GM19452 (cell line): ENCODE results near the gene HMMR.
"Not testable (repeated sequence)": the region's sequence is repeated elsewhere in the genome, so short reads cannot be mapped to it uniquely, and the experiment has no call there.

ENCODE experiments used
- ATAC-seq: cut with Tn5 transposase; IDR thresholded peaks from one replicate; pipeline ENCODE4 v1.9.1; 2021; ENCODE audit not compliant: unreplicated experiment

Gene HMMR

GRCh38 chr5:163460562-163461171 is at the start of gene HMMR:
Gene HMMR (plus strand): TSS chr5:163460632. CDS start chr5:163460693, 61 bp downstream.
- no peak for ATAC-seq

- ATAC-seq, result not testable (repeated sequence)
Measured at GRCh38 chr5:163415673-163416072, 44.8 kb upstream of the HMMR start.

DNA sequence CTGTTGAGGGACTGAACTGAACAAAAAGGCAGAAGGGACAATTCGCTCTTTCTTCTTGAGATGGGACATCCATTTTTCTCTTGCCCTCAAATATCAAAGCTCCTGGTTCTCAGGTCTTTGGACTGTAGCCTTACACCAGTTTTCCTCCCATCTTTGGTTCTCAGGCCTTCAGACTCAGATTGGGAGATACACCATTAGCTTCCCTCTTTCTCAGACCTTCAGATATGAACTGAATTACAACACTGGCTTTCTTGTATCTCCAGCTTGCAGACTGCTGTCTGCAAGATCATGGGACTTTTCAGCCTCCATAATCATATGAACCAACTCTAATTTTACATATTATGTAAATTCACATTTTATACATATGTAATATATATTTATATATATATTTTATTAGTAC is 35.6 kb upstream of the HMMR start:
- no peak for ATAC-seq

GRCh38 chr5:163426128-163426527 is 34.3 kb upstream of the HMMR start:
- not testable (repeated sequence) for ATAC-seq

DNA sequence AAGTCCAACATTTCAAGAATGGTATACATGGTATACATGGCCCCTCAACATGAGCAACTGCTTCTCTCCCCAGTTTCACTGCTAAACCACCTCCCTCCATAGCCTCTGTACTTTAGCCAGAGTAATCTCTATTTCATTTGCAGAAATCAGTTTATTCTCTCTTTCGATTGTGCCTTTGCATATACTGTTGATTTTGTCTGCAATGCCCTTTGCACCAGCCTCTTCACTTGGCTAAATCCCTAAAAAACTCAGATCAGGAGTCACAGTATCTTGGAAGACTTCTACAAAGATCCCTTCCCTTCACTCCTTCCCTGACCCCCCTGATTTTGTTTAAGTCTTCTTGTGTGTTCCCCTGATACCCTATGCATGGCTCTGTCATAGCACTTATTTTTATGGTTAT is 27.9 kb upstream of the HMMR start:
- ATAC-seq, result no peak

DNA sequence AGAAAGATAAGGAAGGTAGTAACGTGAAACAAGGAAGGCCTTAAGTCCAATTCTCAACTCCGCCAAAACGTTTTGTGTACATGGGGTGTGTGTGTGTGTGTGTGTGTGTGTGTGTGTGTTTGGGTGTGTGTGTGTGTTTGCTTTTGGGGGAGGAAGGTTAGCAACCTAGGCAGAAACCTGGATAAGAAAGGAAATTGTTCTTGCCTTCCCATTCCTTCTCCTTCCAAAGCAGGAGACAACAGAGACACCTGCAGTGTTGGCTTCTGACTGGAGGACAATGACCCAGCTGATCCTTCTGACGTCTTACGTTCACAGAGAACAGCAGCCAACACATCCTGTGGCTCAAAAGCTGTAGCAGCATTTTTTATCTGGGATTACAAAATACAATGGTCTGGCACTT is 27.2 kb upstream of the HMMR start:
- no peak for ATAC-seq

- ATAC-seq, result no peak
Measured at GRCh38 chr5:163434401-163434866, 26.0 kb upstream of the HMMR start.

GRCh38 chr5:163436515-163436914 is 23.9 kb upstream of the HMMR start:
- no peak for ATAC-seq

DNA sequence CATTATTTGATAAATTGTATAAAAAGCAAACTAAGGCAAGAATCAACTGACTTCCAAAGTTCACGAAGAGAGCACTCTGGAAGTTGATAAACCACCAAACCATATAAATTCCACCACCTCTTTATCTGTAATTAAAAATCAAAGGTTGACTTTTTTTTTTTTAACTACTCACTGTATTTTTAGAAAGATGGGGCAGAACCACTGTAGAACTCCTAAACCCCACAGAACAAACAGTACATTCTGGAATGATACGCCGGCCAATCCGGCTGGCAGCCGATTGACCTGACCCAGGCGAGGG is 23.5 kb upstream of the HMMR start:
- ATAC-seq, result no peak

DNA sequence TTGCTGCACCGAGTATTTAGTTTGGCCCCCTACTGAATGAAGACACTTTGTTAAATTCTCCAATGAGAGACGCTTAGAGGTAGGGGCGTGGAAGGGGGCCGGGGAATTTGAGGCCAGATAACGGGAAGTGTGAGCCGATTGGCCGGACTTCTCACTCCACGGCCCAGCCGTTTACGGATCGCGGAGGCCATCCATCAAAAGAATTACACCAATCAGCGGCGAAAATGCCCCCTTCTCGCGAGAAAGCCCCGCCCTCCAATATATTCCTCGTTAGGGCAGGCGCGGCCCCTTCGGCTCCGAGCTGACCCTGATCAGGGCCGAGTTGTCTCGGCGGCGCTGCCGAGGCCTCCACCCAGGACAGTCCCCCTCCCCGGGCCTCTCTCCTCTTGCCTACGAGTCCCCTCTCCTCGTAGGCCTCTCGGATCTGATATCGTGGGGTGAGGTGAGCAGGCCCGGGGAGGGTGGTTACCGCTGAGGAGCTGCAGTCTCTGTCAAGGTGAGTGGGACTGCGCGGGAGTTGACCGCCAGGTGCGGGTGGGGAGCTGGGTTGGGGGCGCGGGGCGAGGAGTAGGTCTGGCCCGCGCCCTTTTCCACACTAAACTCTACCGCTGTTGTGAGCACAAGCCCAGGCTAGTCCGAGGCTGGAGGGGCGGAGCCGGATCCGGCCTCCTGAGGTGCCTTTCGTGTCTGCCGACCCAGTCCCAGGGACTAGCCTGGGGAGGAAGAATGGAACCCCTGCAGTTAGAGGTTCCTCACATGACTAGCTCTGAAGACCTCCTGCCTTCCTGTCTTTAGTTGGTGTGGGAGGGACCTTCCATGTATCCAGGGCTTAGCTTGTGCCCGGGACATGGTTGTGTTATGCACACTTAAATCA is 22.9 kb upstream of the HMMR start, which contains the start of gene CCNG1:
Gene CCNG1 (plus strand): TSS at position 287 of the 874 bp plus-strand sequence. CDS start 1,662 bp downstream, outside the sequence.
- peak; percentile 91 for ATAC-seq

GRCh38 chr5:163439092-163439425 is 21.4 kb upstream of the HMMR start:
- no peak for ATAC-seq

GRCh38 chr5:163440954-163441353 is 19.5 kb upstream of the HMMR start:
- ATAC-seq, result no peak

- ATAC-seq, result no peak
Measured at GRCh38 chr5:163444526-163444925, 15.9 kb upstream of the HMMR start.

GRCh38 chr5:163445345-163445744 is 15.1 kb upstream of the HMMR start:
- ATAC-seq, result no peak

GRCh38 chr5:163447191-163447590 is 13.2 kb upstream of the HMMR start:
- ATAC-seq, result no peak

DNA sequence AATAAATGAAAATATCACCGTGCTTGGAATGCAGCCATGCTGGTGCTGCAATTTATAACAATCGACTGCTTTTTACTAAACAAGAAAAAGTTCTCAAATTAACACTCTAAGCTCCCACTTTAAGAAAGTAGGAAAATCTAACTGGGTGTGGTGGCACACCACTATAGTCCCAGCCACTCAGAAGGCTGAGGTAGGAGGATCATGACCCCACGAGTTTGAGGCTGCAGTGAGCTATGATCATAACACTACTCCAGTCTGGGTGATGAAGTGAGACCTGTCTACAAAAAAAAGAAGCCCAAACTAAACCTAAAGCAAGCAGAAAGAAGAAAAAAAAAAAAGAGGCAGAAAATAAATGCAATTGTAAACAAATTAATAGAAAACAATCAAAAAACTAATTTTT is 12.6 kb upstream of the HMMR start:
- ATAC-seq, result no peak

DNA sequence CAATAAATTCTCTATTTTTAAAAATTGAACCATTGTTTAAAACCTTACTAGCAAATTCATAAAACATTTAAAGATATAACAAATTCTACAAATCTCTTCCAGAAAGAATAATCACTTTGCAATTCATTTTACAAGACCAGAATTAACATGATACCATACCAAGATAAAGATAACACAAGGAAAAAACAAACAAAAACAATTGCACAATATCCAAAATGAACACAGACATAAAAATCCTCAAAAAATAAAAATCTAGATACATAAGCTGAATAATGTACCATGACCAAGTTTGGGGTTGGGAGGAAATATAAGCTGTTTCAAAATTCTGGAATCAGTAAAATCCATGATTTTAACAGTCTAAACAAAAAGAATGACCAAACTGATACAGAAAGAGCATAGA is 11.9 kb upstream of the HMMR start:
- ATAC-seq, result no peak

DNA sequence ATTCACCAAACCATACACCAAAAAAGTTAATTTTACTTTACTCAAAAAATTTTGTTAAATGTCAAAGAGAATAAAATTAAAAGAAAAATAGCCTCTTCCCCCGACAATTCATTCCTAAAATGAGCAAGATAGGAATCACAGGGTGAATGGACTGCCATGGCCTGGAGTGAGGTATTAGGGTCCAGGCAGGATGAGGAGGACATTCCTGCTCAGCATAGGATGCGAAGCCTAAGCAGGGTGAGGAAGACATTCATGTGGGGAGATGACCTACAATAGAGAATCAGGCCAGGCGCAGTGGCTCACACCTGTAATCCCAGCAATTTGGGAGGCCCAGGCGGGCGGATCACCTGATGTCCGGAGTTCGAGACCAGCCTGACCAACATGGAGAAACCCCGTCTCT is 8.9 kb upstream of the HMMR start:
- ATAC-seq, result no peak

DNA sequence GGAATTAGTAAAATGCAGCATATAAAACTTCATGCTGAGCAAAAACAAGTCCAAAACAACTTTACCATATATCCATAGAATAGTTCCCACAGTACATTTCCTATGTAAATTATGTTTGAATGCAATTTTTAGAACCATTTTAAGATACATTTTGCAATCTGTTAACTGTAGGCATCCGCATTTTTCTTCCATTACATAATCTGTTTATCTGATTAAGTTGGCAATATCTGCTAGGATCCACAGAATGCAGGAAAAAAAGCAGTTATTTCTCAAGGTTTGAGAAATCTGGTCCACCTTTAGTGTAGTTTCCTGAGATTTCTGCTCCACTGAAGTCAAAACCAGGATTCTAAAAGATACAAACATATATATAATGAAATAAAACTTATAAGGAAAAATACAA is 6.7 kb upstream of the HMMR start:
- ATAC-seq, result no peak

DNA sequence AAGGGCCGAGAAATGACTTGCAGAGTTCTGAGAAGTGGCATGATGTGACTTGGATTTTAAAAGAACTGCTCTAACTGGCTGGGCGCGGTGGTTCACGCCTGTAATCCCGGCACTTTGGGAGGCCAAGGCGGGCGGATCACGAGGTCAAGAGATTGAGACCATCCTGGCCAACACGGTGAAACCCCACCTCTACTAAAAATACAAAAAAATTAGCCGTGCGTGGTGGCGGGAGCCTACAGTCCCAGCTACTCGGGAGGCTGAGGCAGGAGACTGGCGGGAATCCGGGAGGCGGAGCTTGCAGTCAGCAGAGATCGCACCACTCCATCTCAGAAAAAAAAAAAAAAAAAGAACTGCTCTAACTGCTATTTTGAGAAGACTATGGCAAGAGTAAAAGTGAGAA is 5.0 kb upstream of the HMMR start:
- not testable (repeated sequence) for ATAC-seq

DNA sequence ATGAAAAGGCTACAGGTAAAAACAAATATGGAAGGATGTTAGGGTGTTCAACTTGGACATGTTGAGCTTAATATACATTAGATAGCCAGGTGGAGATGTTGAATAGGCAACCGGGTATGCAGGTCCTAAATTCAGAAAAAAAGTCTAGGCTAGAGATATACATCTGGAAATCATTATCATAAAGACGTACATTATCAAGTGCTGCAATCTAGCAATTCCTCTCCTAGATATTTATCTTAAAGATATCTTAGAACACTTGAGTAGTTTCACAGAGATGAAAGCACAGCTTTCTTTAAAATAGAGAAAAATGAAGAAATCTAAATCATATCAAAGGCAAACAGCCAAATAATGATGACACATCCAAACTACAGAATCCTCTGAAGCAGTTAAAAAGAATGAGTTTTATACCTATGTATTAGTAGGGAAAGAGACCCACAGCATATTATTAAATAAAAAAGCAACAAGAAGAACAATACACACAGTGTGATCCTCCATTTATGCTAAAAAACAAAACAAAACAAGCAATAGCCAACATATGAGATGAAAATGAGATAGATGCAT is 4.3 kb upstream of the HMMR start:
- no peak for ATAC-seq

GRCh38 chr5:163456840-163457239 is 3.6 kb upstream of the HMMR start:
- no peak for ATAC-seq
